SKM-1 (cell line): ENCODE measurements around the gene EIF1.
A peak's percentile ranks its signal among the peaks of the same experiment; 100 is the strongest.

Experiments
- DNase-seq: peaks from one replicate; lab custom pipeline; 2025; ENCODE audit not compliant: unreplicated experiment; lab: John Stamatoyannopoulos, UW

Gene EIF1

DNA sequence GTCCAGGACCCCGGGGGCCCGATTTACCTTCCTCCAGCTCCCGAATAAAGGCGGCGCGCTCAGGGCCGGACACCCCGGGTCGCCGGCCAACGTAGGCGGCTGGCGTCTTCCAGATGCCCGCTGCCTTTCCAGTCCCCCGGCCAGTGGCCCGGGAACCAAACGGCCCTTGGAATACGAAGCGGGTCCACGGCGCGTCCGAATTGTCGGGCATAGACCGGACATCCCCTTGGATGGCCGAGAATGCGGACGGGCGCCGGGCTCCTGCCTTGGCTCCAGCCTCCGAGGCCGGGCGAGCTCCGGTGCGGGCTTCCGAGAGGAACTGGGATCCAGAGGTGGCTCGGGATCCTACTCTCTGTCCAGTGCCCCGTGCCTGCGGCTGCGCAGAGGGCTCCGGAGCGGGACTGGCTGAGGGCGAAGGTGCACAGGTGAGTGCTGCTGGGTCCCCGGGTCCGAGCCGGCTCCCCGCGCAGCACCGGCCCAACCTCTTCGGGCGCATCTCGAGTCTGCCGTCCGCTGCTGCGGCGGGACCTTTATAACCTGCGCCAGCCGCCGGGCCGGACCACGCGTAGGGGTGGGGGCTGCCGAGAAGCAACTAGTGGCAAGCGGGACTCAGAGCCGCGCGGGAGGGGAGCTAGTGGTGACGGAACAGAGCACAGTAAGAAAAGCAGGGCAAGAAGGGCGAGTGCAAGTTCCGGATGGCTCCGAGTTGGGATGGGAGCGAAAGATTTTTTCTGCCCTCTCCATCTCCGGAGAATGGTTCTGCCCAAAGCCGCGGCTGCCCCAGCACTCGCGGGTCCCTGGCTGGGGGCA is 45.7 kb downstream of the EIF1 start, which contains the start of gene HAP1:
Gene HAP1 (minus strand): TSS at position 505 of the 810 bp plus-strand sequence. CDS start 9 bp downstream, at position 496.
- no peak for DNase-seq

DNA sequence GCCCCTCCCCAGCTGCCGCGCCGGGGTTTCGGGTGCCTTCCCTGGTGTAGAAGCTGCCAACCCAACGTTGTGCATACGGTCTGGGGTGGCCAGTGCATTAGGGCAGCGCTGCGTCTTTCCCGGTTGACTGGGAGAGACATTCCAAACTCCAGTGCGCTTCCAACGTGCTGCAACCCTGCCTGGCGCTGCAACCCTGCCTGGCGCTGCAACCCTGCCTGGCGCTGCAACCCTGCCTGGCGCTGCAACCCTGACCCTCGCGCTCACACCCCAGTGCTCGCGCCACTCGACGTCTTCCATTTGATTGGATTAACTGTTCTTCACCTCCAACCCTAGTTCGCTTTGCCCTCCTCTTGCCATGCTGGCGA is 46.2 kb downstream of the EIF1 start:
- DNase-seq, result no peak

DNA sequence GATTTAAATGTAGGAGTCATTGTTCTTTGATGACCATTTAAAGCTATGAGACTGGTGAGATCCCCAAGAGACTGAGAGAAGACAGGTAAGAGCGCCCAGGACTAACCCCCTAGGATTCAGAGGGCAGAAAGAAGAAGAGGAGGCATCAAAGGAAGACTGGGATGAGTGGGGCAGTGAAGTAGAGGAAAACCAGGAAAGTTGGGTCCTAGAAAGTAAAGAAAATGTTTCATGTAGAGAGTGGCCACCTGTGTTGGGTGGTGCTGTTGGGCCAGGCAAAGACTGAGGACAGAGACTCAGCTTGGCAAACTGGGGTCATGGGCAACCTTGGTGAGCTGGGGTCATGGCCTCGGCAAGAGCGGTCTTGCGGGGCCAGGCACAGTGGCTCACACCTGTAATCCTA is 47.1 kb downstream of the EIF1 start:
- DNase-seq, result no peak

DNA sequence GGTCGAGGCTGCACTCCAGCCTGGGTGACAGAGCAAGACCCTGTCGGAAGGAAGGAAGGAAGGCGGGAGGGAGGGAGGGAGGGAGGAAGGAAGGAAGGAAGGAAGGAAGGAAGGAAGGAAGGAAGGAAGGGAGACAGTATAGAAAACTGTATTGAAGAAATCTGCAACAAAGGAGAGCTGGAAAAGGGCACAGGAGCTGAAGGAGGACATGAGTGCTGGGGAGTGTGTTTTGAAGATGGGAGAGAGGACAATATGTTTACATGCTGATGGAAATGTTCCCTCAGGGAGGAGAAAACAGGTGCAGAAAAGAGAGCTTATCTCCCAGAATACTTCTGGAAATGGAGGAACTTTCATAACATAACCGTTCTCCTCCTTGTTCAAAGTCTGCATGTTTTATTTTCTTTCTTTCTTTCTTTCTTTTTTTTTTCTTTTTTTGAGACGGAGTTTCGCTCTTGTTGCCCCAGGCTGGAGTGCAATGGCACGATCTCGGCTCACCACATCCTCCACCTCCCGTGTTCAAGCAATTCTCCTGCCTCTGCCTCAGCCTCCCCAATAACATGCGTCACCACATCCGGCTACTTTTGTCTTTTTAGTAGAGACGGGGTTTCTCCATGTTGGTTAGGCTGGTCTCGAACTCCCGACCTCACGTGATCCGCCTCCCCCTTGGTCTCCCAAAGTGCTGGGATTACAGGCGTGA is 48.4 kb downstream of the EIF1 start:
- no peak for DNase-seq

DNA sequence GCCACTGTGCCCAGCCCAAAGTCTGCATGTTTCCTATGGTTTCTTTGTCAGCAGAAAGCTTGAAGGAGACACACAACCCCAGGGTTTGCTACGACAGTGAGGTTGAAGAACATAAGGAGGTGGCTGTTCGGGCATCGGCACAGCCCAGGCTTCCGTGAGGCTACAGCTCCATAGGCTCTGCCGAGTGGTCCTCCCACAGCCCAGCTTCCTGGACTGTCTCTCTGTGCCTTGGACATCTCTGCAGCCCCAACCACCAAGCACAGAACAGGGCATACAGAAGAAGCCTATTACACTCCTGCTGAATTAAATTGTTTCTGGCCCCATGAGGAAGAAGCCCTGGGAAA is 49.0 kb downstream of the EIF1 start:
- no peak for DNase-seq

DNA sequence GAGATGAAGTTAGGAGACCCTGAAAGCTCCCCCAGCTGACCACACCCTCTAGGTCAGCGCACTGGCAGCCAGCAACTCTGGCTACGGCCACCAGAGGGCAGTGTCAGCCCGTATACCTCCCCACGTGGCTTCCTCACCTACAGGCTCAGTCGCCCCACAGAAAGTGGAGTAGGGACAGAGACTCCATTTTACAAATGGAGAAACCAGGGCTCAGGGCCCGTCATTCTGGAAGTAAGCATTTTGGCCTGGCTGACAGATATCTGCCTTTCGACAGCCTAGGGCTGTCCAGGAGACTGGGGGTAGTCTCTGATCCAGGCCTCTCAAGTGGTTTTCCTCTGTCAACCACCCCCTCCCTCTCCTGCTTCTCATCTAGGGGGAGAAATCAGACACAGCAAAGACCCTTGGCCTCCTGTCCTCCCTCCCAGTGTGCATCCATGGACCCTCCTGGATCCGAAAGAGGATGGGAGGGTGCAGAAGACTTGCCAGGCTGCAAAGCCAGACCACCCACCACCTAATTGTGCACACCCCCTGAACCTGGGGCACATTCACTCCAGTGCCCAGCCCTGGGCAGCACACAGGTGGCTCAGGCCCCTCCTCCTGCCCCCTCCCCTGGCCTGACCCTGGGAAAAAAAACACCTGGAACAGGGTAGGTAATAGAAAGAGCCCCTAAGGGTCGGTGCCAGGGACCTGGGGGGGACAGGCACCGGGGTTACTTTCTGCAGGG is 49.6 kb downstream of the EIF1 start:
- peak; percentile 49 for DNase-seq

DNA sequence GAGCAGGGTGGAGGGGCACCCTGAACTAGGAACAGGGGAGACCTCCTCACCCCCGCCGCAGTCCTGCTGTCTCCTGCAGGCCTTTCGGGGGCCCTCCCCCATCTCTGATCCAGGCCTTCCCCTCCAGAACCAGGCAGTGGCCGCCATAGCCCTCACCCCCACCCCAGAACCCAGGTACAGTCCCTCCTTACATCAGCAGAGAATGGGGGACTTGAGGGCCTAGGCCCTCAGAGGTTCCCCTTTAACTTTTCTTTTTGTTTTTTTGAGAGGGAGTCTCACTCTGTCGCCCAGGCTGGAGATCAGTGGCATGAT is 50.1 kb downstream of the EIF1 start:
- DNase-seq, result no peak

DNA sequence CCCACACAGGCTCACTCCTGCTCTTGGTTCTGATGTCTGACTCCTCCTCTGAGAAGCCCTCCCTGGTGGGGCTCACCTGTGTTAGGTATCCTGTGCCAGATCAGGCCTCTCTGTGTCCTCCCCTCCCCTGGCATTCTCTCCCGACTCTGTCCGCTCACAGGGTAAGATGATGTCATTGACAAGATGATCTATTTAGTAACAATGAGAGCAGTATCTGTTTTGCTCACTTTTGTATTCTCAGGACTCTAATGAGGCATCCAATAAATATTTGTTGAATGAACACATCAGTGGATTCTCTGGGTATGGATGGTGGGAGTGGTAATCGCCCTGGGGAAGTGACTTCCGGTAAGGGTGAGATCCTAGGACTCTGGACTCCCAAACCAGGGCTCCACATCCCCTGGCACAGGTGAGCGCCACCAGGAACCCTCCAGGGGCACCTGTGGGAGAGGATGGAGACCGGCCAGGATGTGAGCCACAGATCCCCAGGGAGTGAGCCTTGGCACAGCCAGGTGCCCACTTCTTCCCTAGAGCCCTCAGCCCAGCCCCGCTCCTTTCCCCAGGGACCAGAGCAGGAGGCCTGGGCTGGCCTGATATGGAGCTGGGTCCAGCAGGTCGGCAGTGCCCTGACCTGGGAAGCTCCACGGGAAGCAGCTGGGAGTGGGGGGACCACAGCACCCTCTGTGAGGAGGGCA is 51.1 kb downstream of the EIF1 start:
- DNase-seq, result no peak

DNA sequence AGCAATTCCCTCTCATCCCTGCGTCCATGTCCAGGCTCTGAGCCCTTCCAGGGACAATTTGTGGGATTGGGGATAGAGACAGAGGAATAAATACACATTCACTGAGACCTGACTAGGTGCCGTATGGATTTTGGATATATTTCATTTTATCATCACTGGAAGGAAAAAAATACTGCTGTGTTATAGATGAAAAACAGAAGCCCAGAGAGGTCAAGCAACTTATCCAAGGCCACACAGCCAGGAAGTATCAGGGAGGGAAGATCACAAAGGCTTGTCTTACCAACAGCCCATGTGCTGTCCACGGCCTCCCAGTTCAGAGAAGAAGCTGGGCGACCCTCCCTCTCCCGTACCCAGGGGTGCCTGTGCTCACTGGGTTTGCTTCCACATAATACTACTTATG is 51.8 kb downstream of the EIF1 start:
- no peak for DNase-seq

DNA sequence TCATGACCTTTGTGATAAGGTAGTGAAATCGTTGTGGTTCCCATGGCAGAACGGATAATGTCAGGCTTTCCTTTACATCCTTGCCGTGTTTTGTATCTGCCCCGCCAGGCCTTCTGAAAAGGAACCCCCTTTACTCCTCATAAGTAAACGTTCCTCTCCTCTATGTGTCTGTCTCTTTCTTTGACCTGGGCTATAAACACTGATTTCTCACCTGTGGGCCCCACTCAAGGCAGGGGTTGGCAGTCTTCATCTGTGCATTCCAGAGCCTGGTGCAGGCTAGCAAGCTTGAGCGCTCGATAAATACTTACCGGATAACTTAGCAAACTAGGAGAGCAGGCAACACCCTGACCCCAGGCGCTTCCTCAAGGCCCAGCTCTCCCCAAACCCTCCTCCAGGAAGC is 53.0 kb downstream of the EIF1 start:
- no peak for DNase-seq
